ENCODE results near the gene G6PD.
"Not testable (repeated sequence)": the region's sequence is repeated elsewhere in the genome, so short reads cannot be mapped to it uniquely, and the experiment has no call there.

G6PD gene

GRCh38 chrX:154562295-154562694 is 15.6 kb upstream of the G6PD start:
- H3K36me3 ChIP-seq (ENCODE audit: control insufficient read depth, insufficient read depth, low read length); H3K9ac ChIP-seq (ENCODE audit: low read depth, low read length); H3K4me3 ChIP-seq (ENCODE audit: low read depth, low read length); H3K27me3 ChIP-seq (ENCODE audit: control insufficient read depth, insufficient read depth, low read length); H3K4me1 ChIP-seq (ENCODE audit: control insufficient read depth, insufficient read depth, low read length); H3K27ac ChIP-seq (ENCODE audit: low read depth, low read length); H3K9me3 ChIP-seq (ENCODE audit: control insufficient read depth, insufficient read depth, low read length): not testable (repeated sequence)

- not testable (repeated sequence) for H3K4me1 ChIP-seq (ENCODE audit: control insufficient read depth, insufficient read depth, low read length); H3K27ac ChIP-seq (ENCODE audit: low read depth, low read length); H3K36me3 ChIP-seq (ENCODE audit: control insufficient read depth, insufficient read depth, low read length); H3K27me3 ChIP-seq (ENCODE audit: control insufficient read depth, insufficient read depth, low read length); H3K9me3 ChIP-seq (ENCODE audit: control insufficient read depth, insufficient read depth, low read length); H3K9ac ChIP-seq (ENCODE audit: low read depth, low read length); H3K4me3 ChIP-seq (ENCODE audit: low read depth, low read length)
These were observed 13.7 kb upstream of the G6PD start for GRCh38 chrX:154560326-154560725.

GRCh38 chrX:154558896-154559295 is 12.2 kb upstream of the G6PD start:
- not testable (repeated sequence) for H3K36me3 ChIP-seq (ENCODE audit: control insufficient read depth, insufficient read depth, low read length); H3K27me3 ChIP-seq (ENCODE audit: control insufficient read depth, insufficient read depth, low read length); H3K9me3 ChIP-seq (ENCODE audit: control insufficient read depth, insufficient read depth, low read length); H3K4me3 ChIP-seq (ENCODE audit: low read depth, low read length); H3K27ac ChIP-seq (ENCODE audit: low read depth, low read length); H3K4me1 ChIP-seq (ENCODE audit: control insufficient read depth, insufficient read depth, low read length); H3K9ac ChIP-seq (ENCODE audit: low read depth, low read length)

GRCh38 chrX:154558060-154558690 is 11.5 kb upstream of the G6PD start:
- peaks cover 16% of the 10 kb centered on the region; the same call in 1 of the 2 replicates for H3K9me3 ChIP-seq (ENCODE audit: control insufficient read depth, insufficient read depth, low read length)
- not testable (repeated sequence) for H3K27me3 ChIP-seq (ENCODE audit: control insufficient read depth, insufficient read depth, low read length); H3K9ac ChIP-seq (ENCODE audit: low read depth, low read length); H3K36me3 ChIP-seq (ENCODE audit: control insufficient read depth, insufficient read depth, low read length); H3K4me3 ChIP-seq (ENCODE audit: low read depth, low read length); H3K27ac ChIP-seq (ENCODE audit: low read depth, low read length); H3K4me1 ChIP-seq (ENCODE audit: control insufficient read depth, insufficient read depth, low read length)

- H3K27me3 ChIP-seq (ENCODE audit: control insufficient read depth, insufficient read depth, low read length); H3K9ac ChIP-seq (ENCODE audit: low read depth, low read length); H3K4me1 ChIP-seq (ENCODE audit: control insufficient read depth, insufficient read depth, low read length); H3K4me3 ChIP-seq (ENCODE audit: low read depth, low read length); H3K36me3 ChIP-seq (ENCODE audit: control insufficient read depth, insufficient read depth, low read length); H3K27ac ChIP-seq (ENCODE audit: low read depth, low read length): not testable (repeated sequence)
- peaks cover 34% of the 10 kb centered on the region for H3K9me3 ChIP-seq (ENCODE audit: control insufficient read depth, insufficient read depth, low read length)
These were observed 5.6 kb upstream of the G6PD start for GRCh38 chrX:154552112-154552806.

- Histone ChIP-seq H3K4me3 (ENCODE audit: low read depth, low read length) (no peak overlapping the region), H3K9me3 (ENCODE audit: control insufficient read depth, insufficient read depth, low read length) (peaks cover 34% of the 10 kb centered on the region), H3K9ac (ENCODE audit: low read depth, low read length) (no peak overlapping the region), H3K4me1 (ENCODE audit: control insufficient read depth, insufficient read depth, low read length) (no peaks in the 10 kb centered on the region), H3K36me3 (ENCODE audit: control insufficient read depth, insufficient read depth, low read length) (peaks cover 14% of the 10 kb centered on the region; the same call in 1 of the 2 replicates), H3K27me3 (ENCODE audit: control insufficient read depth, insufficient read depth, low read length) (no peaks in the 10 kb centered on the region), H3K27ac (ENCODE audit: low read depth, low read length) (no peak overlapping the region)
These were observed 3.1 kb upstream of the G6PD start for GRCh38 chrX:154549766-154550165.

GRCh38 chrX:154548028-154548316 is 1.3 kb upstream of the G6PD start:
- H3K9me3 ChIP-seq (ENCODE audit: control insufficient read depth, insufficient read depth, low read length): peaks cover 29% of the 10 kb centered on the region
- no peaks in the 10 kb centered on the region for H3K4me1 ChIP-seq (ENCODE audit: control insufficient read depth, insufficient read depth, low read length)
- peaks cover 14% of the 10 kb centered on the region for H3K36me3 ChIP-seq (ENCODE audit: control insufficient read depth, insufficient read depth, low read length)
- no peaks in the 10 kb centered on the region for H3K27me3 ChIP-seq (ENCODE audit: control insufficient read depth, insufficient read depth, low read length)
- peak overlapping the region; percentile 96 for H3K27ac ChIP-seq (ENCODE audit: low read depth, low read length)
- H3K9ac ChIP-seq (ENCODE audit: low read depth, low read length): peak overlapping the region; percentile 67; the same call in 1 of the 2 replicates
- H3K4me3 ChIP-seq (ENCODE audit: low read depth, low read length): peak overlapping the region; percentile 89

GRCh38 chrX:154547245-154548027 is 790 bp upstream of the G6PD start, which contains the start of gene IKBKG:
Gene IKBKG (plus strand): TSS chrX:154547620. CDS start chrX:154552003, 4,383 bp downstream.
- Histone ChIP-seq H3K4me1 (ENCODE audit: control insufficient read depth, insufficient read depth, low read length) (no peaks in the 10 kb centered on the region), H3K36me3 (ENCODE audit: control insufficient read depth, insufficient read depth, low read length) (peaks cover 19% of the 10 kb centered on the region), H3K4me3 (ENCODE audit: low read depth, low read length) (peak within 1 kb of the TSS; percentile 89), H3K27ac (ENCODE audit: low read depth, low read length) (peak within 1 kb of the TSS; percentile 96), H3K27me3 (ENCODE audit: control insufficient read depth, insufficient read depth, low read length) (no peaks in the 10 kb centered on the region), H3K9me3 (ENCODE audit: control insufficient read depth, insufficient read depth, low read length) (peaks cover 32% of the 10 kb centered on the region), H3K9ac (ENCODE audit: low read depth, low read length) (peak within 1 kb of the TSS; percentile 70)

- H3K27ac ChIP-seq (ENCODE audit: low read depth, low read length): no peak overlapping the region
- H3K4me1 ChIP-seq (ENCODE audit: control insufficient read depth, insufficient read depth, low read length): no peaks in the 10 kb centered on the region
- peaks cover 33% of the 10 kb centered on the region for H3K9me3 ChIP-seq (ENCODE audit: control insufficient read depth, insufficient read depth, low read length)
- H3K4me3 ChIP-seq (ENCODE audit: low read depth, low read length): peak overlapping the region; percentile 89
- H3K27me3 ChIP-seq (ENCODE audit: control insufficient read depth, insufficient read depth, low read length): no peaks in the 10 kb centered on the region
- peaks cover 24% of the 10 kb centered on the region for H3K36me3 ChIP-seq (ENCODE audit: control insufficient read depth, insufficient read depth, low read length)
- H3K9ac ChIP-seq (ENCODE audit: low read depth, low read length): peak overlapping the region; percentile 70; the same call in 1 of the 2 replicates
These were observed 872 bp downstream of the G6PD start for GRCh38 chrX:154545673-154546274.

GRCh38 chrX:154542723-154543424 is 3.8 kb downstream of the G6PD start:
- no peak overlapping the region for H3K4me3 ChIP-seq (ENCODE audit: low read depth, low read length)
- no peaks in the 10 kb centered on the region for H3K27me3 ChIP-seq (ENCODE audit: control insufficient read depth, insufficient read depth, low read length)
- H3K36me3 ChIP-seq (ENCODE audit: control insufficient read depth, insufficient read depth, low read length): peaks cover 29% of the 10 kb centered on the region
- peaks cover 27% of the 10 kb centered on the region for H3K9me3 ChIP-seq (ENCODE audit: control insufficient read depth, insufficient read depth, low read length)
- H3K4me1 ChIP-seq (ENCODE audit: control insufficient read depth, insufficient read depth, low read length): no peaks in the 10 kb centered on the region
- no peak overlapping the region for H3K27ac ChIP-seq (ENCODE audit: low read depth, low read length)
- no peak overlapping the region for H3K9ac ChIP-seq (ENCODE audit: low read depth, low read length)
